HG02973 (cell line): ENCODE data around the gene ACACB.
A peak's percentile ranks its signal among the peaks of the same experiment; 100 is the strongest.

Experiments
- ATAC-seq: cut with Tn5 transposase; IDR thresholded peaks from one replicate; pipeline ENCODE4 v1.9.1; 2021; ENCODE audit warnings: moderate library complexity; ENCODE audit not compliant: unreplicated experiment

The ACACB gene

DNA sequence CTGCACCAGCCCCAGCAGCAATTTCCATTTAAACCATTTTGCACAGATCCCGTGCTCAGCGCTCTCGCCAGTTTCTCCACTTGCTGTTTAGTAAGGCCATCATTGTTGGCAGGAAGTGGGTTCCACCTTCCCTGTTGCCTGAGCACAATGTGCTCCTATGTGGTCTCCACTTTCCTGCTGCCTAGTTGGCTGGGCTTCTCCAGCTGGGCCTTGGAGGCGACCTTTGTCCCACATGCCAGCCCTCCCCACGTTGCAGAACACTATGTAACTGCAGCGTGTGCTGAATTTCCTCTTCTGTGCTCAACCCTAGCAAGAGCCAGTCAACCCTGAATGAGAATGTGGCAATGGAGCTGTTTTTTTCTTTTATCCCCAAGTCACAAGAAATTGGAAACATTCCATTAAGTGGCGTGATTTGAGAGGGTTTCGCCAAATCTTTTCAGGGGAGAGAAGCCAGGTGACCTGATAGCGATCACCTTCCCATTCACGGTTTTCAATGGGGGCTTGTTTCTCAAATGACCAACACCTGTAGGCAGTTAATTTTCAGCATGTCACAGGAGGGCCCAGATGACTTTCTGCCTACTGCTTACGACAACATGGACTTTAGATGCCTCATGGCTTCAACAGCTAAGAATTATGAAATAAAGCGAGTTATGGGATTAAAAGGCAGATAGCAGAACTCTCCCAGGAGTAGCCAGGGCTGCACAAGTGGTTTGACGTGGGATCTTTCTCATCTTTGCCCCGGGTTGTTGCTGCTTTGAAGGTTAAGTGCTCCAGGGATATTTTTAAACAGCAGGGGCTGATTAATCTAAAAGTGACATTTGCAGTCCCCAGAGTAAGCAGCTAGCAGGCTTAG, at the start of gene ACACB:
Gene ACACB (plus strand): TSS at position 830 of the 853 bp plus-strand sequence. CDS start 22,819 bp downstream, outside the sequence.
- no peak for ATAC-seq

DNA sequence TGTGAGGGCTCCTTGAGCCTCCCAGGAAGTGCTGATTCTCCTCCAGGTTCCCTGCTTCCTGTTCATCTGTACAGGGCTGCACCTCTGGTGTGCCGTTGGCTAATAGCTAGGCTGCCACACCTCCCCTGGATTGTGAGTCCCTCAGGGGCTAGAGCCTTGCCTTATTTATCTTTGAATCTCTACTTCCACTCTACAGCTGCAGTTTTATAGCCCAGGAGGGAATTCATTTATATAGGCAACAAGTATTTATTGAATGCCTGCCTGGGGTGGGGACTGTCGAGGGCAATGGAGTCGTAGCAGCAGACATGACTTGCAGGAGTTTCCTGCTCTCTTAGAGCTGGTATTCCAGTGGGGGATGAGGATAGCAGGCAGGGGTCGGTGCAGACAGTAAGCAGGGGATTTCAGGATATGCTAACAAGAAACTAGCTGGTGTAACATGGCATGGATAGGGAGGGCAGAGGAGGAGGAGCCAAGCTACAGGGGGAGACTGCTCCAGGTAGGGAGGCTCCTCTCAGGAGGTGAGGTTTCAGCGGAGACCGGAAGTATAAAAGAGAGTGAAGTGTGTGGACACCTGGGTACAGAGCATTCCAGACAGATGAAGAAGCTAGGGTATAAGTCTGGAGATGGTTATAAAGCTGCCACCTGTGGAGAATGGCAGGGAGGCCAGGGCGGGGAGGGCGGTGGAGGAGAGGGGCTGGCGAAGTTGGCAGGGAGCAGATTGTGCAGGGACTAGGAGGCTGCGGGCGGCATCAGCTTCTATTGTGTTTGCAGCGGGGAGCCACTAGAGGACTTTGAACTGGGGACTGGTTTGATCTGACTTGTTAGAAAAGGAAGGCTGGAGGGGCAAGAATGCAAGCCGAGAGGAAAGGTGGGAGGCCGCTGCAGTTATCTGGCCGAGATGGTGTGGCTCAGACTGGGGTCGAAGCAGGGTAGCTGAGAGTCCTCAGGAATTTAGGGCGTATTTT, 46.8 kb upstream of the ACACB start:
- ATAC-seq = no peak

DNA sequence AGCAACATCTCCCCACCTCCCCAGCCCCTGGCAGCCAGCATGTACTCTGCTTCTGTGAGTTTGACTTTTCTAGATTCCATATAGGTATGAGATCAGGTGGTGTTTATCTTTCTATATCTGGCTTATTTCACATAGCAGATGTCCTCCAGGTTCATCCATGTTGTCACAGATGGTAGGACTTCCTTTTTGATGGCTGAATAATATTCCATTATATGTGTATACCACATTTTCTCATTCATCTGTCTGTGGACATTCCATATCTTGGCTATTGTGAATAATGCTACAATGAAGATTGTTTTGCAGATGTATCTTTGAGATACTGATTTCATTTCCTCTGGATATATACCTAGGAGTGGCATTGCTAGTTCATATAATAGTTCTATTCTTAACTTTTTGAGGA, 41.5 kb upstream of the ACACB start:
- no peak for ATAC-seq

DNA sequence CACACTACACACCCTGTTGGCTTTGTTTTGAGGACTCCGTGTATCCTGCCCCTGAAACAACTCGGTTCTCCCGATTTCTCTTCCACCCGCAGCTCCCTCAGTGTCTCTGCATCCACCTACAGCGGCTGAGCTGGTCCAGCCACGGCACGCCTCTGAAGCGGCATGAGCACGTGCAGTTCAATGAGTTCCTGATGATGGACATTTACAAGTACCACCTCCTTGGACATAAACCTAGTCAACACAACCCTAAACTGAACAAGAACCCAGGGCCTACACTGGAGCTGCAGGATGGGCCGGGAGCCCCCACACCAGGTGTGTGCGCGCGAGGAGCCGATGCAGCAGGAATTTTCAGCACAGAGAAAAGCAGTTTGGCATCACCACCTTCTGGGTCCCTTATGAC, 33.6 kb upstream of the ACACB start:
- ATAC-seq = no peak

DNA sequence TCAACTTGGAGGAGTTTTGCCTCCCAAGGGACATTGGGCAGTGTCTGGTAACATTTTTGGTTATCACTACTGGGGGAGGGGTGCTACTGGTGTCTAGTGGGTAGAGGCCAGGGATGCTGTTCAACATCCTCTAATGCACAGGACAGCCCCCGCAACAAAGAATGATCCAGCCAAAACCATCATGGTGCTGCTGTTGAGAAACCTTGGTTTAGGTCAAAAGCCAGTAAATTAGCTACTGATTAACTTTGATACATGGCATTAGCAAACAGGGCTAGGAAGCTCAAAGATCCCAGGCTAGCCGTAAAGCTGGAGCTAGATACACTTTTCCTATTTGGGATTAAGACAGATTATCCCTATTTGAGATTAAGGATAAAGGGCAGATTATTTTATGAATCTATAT, 32.0 kb upstream of the ACACB start:
- ATAC-seq = no peak

- ATAC-seq = no peak
Measured at GRCh38 chr12:109085590-109085989, 30.8 kb upstream of the ACACB start.

DNA sequence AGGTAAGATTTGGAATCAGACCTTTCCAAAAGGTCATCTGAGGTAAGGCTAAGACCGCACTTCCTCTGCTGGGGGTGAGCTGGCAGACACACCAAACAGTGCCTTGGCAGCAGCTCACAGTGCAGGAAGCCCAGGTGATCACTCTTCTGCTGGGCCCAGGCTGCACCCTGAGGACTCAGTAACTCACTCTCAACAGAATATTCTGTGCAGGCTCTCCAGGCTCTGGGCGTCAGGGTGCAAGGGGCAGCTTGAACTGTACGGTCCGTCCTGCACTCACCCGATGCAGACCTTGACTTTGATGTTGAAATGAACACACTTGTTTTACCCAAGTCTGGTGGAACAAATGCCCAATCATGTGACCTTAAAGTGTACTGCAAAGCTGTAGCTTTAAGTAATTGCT, 29.1 kb upstream of the ACACB start:
- no peak for ATAC-seq

- no peak for ATAC-seq
Measured at GRCh38 chr12:109088818-109089217, 27.6 kb upstream of the ACACB start.

DNA sequence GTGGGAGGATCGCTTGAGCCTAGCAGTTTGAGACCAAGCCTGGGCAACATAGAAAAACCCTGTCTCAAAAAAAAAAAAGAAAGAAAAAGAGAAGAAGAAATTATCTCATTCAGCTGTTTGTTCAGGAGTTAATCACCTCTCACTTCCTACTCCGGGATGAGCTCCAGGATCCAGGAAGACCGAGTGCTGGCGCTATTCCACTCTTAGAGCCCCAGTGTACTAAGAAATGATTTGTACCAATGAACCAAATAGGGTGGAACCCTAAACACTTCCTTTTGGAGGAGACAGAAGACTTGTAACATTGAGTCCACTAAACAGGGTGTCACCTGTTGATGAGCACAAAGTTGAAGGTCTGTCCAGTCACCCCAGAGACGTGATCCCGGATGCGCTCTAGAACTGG, 26.7 kb upstream of the ACACB start:
- ATAC-seq = no peak

GRCh38 chr12:109092497-109093021, 23.8 kb upstream of the ACACB start:
- no peak for ATAC-seq

DNA sequence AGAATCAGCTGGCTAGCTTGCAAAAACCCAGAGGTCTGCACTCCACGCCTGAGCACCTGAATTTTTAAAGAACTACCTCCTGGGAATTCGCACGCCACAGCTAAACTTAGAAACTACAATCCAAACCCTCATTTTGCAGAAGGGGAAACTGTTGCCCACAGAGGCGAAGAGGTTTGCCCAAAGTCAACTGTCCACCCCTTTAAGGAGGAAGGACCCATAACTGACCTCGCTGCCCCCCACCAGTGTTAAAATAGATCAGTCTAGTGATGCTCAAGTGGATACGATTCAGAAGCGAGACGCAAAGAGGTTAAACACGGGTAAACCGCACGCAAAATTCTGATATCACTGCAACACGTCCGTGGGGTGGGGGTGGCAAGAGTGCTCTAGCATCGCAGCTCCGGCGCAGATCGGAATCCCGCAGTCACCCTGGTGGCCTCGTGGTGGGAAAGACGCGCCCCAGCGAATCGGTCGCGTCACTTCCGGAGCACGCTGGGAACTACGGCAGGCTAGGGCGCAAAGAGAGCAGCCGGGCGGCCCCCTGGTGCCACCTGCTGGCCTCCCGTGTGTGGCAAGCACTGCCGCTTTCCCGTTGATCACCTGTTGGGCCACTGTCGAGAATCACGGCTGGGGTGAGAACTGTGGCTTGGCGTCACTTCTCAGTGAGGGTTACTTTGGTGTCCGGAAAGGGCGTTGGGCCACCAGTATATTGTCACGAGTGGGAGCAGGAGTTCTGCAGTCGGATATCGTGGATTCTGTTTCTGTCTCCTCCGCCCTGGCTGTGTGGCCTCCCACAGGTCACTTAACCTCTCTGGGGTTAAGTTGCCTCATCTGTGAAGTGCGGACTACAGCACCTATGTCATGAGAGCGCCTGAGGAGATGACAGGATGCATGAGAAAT, 23.1 kb upstream of the ACACB start, which contains the start of gene ALKBH2:
Gene ALKBH2 (minus strand): TSS at position 451 of the 897 bp plus-strand sequence. CDS start 686 bp downstream, outside the sequence.
- ATAC-seq = peak; percentile 61

- ATAC-seq = no peak
Measured at GRCh38 chr12:109097140-109097434, 19.3 kb upstream of the ACACB start.

DNA sequence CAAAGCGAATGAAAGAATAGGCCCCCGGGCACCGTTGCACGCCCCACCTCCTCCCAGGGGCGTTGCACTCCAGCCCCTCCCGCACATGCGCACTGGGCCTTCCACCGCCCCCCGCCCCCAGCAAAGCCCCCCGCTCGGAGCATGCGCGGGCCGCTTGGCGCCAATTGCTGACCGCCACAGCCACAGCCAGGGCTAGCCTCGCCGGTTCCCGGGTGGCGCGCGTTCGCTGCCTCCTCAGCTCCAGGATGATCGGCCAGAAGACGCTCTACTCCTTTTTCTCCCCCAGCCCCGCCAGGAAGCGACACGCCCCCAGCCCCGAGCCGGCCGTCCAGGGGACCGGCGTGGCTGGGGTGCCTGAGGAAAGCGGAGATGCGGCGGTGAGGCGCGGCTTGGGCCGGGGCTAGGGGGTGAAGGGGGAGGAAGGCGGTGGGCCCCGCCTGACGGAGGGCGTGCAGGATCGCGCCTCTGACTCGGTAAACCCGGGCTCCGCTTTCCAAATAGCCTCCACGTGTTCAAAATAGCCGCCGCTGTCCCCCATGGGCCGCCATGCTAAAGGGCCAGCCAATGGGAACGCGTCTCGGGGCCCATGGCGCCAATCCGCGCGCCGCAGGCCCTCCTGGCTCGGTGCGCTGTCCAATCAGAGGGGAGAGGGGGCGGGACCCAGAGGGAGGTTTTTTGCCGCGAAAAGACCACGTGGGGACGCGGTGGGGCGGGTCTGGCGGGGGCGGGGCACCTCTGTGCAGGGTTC, 18.8 kb upstream of the ACACB start, which contains the start of gene UNG:
Gene UNG (plus strand): TSS at position 163 of the 748 bp plus-strand sequence. CDS start 83 bp downstream, at position 246.
- ATAC-seq = peak; percentile 87

DNA sequence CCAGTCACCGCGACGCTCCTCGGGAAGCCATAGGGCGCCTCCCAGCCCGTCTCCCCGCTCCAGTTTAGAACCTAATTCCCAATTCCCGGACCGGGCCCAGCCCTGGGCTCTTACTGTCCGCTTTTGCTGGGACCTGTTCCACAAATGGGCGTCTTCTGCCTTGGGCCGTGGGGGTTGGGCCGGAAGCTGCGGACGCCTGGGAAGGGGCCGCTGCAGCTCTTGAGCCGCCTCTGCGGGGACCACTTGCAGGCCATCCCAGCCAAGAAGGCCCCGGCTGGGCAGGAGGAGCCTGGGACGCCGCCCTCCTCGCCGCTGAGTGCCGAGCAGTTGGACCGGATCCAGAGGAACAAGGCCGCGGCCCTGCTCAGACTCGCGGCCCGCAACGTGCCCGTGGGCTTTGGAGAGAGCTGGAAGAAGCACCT, 18.2 kb upstream of the ACACB start:
- ATAC-seq = peak; percentile 18

DNA sequence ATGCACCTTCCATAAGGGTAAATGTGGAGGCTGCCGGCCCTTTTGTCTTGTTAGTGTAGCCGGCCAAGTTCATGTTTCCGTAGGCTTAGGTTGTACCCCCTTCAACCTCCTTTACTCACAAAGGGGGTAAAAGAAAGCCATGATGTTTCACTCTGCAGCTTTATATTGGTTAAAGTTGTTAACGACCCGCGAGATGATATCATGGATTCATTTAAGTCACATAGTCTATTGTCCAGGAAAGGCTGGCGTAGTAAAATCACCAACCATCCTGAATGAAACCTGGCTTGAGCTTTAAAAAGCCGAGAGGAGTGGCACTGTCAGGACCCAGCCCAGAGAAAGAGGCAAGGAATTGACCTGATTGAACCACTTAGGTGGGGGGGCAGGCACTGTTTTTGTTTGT, 17.7 kb upstream of the ACACB start:
- ATAC-seq = no peak

- no peak for ATAC-seq
Measured at GRCh38 chr12:109099431-109100020, 16.9 kb upstream of the ACACB start.

DNA sequence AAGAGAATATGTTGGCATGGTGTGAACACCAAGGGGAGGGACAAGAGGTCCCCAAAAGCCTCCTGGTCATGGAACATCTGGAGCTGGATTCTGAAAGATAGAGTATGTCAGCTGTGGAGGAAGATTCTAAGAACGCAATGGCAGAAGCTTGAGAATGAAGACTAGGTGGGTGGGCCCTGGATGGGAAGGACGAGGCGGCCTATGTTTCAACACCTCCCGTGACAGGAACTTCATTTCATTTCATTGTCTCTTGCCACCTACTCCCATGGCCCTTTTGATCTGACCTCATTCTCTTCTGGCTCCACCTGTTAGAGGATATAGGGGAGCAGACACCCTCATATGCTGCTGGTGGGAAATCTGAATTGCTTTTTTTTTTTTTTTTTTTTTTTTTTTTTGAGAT, 15.6 kb upstream of the ACACB start:
- no peak for ATAC-seq

GRCh38 chr12:109102491-109102890, 13.9 kb upstream of the ACACB start:
- ATAC-seq = no peak

- no peak for ATAC-seq
Measured at GRCh38 chr12:109105176-109105575, 11.2 kb upstream of the ACACB start.
